ENCODE results near the gene CRKL. TPM values are rescaled to one million over a fixed set of nuclear protein-coding genes. Genes with fewer than 3 reads are reported as not detected.
A peak's percentile ranks its signal among the peaks of the same experiment; 100 is the strongest.
"Not testable (repeated sequence)": the region's sequence is repeated elsewhere in the genome, so short reads cannot be mapped to it uniquely, and the experiment has no call there.

The CRKL gene
- total RNA-seq, 1 donor from 2014 or later = 59.5 TPM

DNA sequence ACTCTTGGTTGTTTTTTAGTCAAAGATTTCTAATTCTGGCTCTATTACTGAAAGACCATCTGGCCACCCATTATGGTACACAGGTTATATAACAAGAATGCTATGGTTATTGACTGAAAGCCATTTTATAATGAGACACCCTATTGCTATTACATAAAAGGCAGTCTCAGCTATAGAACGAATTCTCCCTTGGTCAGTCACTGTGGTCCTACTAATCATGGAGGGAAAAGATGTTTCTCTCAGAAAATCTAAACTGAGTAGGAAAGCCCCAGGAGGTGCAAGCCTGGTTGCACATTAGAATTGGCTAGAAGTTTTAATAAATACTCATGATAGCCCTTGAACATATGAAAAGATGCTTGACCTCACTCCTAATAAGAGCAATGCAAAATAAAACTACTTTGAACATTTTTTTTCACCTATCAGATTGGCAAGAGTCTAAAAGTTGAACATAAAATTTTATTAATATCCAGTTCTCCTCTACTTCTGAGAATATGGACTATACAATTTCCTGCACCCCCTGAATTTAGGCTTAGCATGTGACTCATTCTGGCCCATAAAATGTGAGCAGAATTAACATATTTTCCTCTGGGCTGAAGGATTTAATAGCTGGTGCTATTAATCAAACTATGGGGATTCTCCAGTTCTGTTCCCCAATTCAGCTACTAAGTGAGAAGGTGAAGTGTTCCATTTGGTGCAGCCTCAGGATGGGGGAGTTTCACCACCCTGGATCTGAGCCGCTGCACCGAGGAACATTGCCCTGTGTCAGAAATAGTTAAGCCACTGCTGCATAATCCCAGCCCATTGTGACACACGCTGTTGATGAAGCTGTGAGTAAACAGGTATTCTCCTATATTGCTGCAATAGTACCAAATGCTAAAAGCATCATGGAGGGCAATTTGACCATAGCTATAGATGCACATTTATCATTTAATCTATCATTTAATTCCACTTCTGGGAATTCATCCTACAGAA lies 11.5 kb upstream of the CRKL start:
- H3K79me2 ChIP-seq (ENCODE audit: insufficient read depth, low read length) = no peaks in the 10 kb centered on the region
- no peak overlapping the region for H3K4me2 ChIP-seq (ENCODE audit: low read length)
- Mint-ChIP-seq H3K4me1 (ENCODE audit: low read depth, unreplicated experiment) (no peaks in the 10 kb centered on the region), H3K9me3 (ENCODE audit: unreplicated experiment) (no peaks in the 10 kb centered on the region), H3K36me3 (ENCODE audit: low read depth, unreplicated experiment) (no peaks in the 10 kb centered on the region), H3K4me3 (ENCODE audit: unreplicated experiment) (no peak overlapping the region), H3K27ac (ENCODE audit: unreplicated experiment) (no peak overlapping the region), H3K27me3 (ENCODE audit: low read depth, unreplicated experiment) (peaks cover 4% of the 10 kb centered on the region)
- FAIRE-seq (no peak), DNase-seq (ENCODE audit: low read depth) (no peak)
- TF ChIP-seq, protein P1, sequence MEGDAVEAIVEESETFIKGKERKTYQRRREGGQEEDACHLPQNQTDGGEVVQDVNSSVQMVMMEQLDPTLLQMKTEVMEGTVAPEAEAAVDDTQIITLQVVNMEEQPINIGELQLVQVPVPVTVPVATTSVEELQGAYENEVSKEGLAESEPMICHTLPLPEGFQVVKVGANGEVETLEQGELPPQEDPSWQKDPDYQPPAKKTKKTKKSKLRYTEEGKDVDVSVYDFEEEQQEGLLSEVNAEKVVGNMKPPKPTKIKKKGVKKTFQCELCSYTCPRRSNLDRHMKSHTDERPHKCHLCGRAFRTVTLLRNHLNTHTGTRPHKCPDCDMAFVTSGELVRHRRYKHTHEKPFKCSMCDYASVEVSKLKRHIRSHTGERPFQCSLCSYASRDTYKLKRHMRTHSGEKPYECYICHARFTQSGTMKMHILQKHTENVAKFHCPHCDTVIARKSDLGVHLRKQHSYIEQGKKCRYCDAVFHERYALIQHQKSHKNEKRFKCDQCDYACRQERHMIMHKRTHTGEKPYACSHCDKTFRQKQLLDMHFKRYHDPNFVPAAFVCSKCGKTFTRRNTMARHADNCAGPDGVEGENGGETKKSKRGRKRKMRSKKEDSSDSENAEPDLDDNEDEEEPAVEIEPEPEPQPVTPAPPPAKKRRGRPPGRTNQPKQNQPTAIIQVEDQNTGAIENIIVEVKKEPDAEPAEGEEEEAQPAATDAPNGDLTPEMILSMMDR (IDR thresholded peaks at IDR 0.05; ENCODE audit: insufficient read depth, low read depth, low read length) = no peak
- TF ChIP-seq EZH2 (IDR thresholded peaks at IDR 0.05; ENCODE audit: insufficient read depth, low read length) = no peak
- H3K4me1 ChIP-seq (ENCODE audit: insufficient read depth, low read length) = peaks cover 11% of the 10 kb centered on the region
- no peaks in the 10 kb centered on the region for H3K9me3 ChIP-seq (ENCODE audit: insufficient read depth, low read depth, low read length)
- H2AFZ ChIP-seq (ENCODE audit: low read depth, low read length) = no peak overlapping the region
- no peaks in the 10 kb centered on the region for H3K36me3 ChIP-seq (ENCODE audit: insufficient read depth, low read length)
- no peaks in the 10 kb centered on the region for H4K20me1 ChIP-seq (ENCODE audit: insufficient read depth, low read length)
- H3K27me3 ChIP-seq (ENCODE audit: insufficient read depth, low read length) = no peaks in the 10 kb centered on the region
- H3K9ac ChIP-seq (ENCODE audit: low read length) = no peak overlapping the region
- H3K27ac ChIP-seq (ENCODE audit: low read depth, low read length) = peak overlapping the region; percentile 28
- H3K4me3 ChIP-seq (ENCODE audit: insufficient read depth, low read depth, low read length) = no peak overlapping the region

GRCh38 chr22:20906387-20906767 lies 10.8 kb upstream of the CRKL start:
- FAIRE-seq = no peak
- no peaks in the 10 kb centered on the region for H3K36me3 Mint-ChIP-seq (ENCODE audit: low read depth, unreplicated experiment)
- no peaks in the 10 kb centered on the region for H3K9me3 Mint-ChIP-seq (ENCODE audit: unreplicated experiment)

DNA sequence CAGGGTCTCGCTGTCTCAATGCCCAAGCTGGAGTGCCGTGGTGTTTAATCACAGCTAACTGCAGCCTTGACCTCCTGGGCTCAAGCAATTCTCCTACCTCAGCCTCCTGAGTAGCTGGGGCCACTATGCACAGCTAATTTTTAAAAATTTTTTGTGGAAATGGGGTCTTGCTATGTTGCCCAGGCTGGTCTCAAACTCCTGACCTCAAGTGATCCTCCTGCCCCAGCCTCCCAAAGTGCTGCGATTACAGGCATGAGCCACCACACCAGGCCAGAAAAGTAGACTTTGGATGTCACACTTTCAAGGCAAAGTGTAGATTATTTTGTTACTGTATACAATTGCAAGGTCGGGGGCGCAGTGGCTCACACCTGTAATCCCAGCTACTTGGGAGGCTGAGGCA lies 8.5 kb upstream of the CRKL start:
- not testable (repeated sequence) for H3K79me2 ChIP-seq (ENCODE audit: insufficient read depth, low read length); H3K27ac Mint-ChIP-seq (ENCODE audit: unreplicated experiment); H3K4me3 ChIP-seq (ENCODE audit: insufficient read depth, low read depth, low read length); FAIRE-seq; H3K36me3 Mint-ChIP-seq (ENCODE audit: low read depth, unreplicated experiment); H3K27me3 Mint-ChIP-seq (ENCODE audit: low read depth, unreplicated experiment); H3K9me3 ChIP-seq (ENCODE audit: insufficient read depth, low read depth, low read length); H3K27ac ChIP-seq (ENCODE audit: low read depth, low read length); H3K4me3 Mint-ChIP-seq (ENCODE audit: unreplicated experiment); H3K9ac ChIP-seq (ENCODE audit: low read length); H3K4me2 ChIP-seq (ENCODE audit: low read length); H3K4me1 Mint-ChIP-seq (ENCODE audit: low read depth, unreplicated experiment); H4K20me1 ChIP-seq (ENCODE audit: insufficient read depth, low read length); H2AFZ ChIP-seq (ENCODE audit: low read depth, low read length); H3K9me3 Mint-ChIP-seq (ENCODE audit: unreplicated experiment); H3K36me3 ChIP-seq (ENCODE audit: insufficient read depth, low read length); DNase-seq (ENCODE audit: low read depth); H3K27me3 ChIP-seq (ENCODE audit: insufficient read depth, low read length)
- H3K4me1 ChIP-seq (ENCODE audit: insufficient read depth, low read length) = peaks cover 11% of the 10 kb centered on the region

More at GRCh38 chr22:20906387-20906767, 10.8 kb upstream of the CRKL start:
- Histone ChIP-seq H3K36me3 (ENCODE audit: insufficient read depth, low read length) (no peaks in the 10 kb centered on the region), H3K79me2 (ENCODE audit: insufficient read depth, low read length) (no peaks in the 10 kb centered on the region), H3K27ac (ENCODE audit: low read depth, low read length) (no peak overlapping the region), H4K20me1 (ENCODE audit: insufficient read depth, low read length) (no peaks in the 10 kb centered on the region), H3K4me2 (ENCODE audit: low read length) (no peak overlapping the region), H3K27me3 (ENCODE audit: insufficient read depth, low read length) (no peaks in the 10 kb centered on the region), H2AFZ (ENCODE audit: low read depth, low read length) (no peak overlapping the region), H3K4me1 (ENCODE audit: insufficient read depth, low read length) (peaks cover 11% of the 10 kb centered on the region), H3K9ac (ENCODE audit: low read length) (no peak overlapping the region), H3K4me3 (ENCODE audit: insufficient read depth, low read depth, low read length) (no peak overlapping the region), H3K9me3 (ENCODE audit: insufficient read depth, low read depth, low read length) (no peaks in the 10 kb centered on the region)
- no peak for DNase-seq (ENCODE audit: low read depth)
- Mint-ChIP-seq H3K27ac (ENCODE audit: unreplicated experiment) (no peak overlapping the region), H3K27me3 (ENCODE audit: low read depth, unreplicated experiment) (peaks cover 4% of the 10 kb centered on the region), H3K4me1 (ENCODE audit: low read depth, unreplicated experiment) (no peaks in the 10 kb centered on the region), H3K4me3 (ENCODE audit: unreplicated experiment) (no peak overlapping the region)
- TF ChIP-seq, protein P1 (IDR thresholded peaks at IDR 0.05; ENCODE audit: insufficient read depth, low read depth, low read length) = no peak
- TF ChIP-seq EZH2 (IDR thresholded peaks at IDR 0.05; ENCODE audit: insufficient read depth, low read length) = no peak

All from astrocyte (in vitro differentiated cells and primary cell).